ENCODE measurements around the gene ADAM12.

ADAM12 gene

GRCh38 chr10:126041804-126042231, 346.5 kb downstream of the ADAM12 start:
- TF ChIP-seq CTCF (IDR thresholded peaks at IDR 0.05; ENCODE audit: low read depth, low read length, missing control alignments) = no peak
- DNase-seq (ENCODE audit: extremely low read depth, low read depth) = no peak
- H3K4me3 ChIP-seq (replicated peaks; ENCODE audit: low read depth, low read length) = no peak overlapping the region

GRCh38 chr10:126041117-126041516, 347.2 kb downstream of the ADAM12 start:
- DNase-seq (ENCODE audit: extremely low read depth, low read depth) = no peak
- no peak for TF ChIP-seq CTCF (IDR thresholded peaks at IDR 0.05; ENCODE audit: low read depth, low read length, missing control alignments)
- no peak overlapping the region for H3K4me3 ChIP-seq (replicated peaks; ENCODE audit: low read depth, low read length)

- no peak for DNase-seq (ENCODE audit: extremely low read depth, low read depth)
- TF ChIP-seq CTCF (IDR thresholded peaks at IDR 0.05; ENCODE audit: low read depth, low read length, missing control alignments) = no peak
- H3K4me3 ChIP-seq (replicated peaks; ENCODE audit: low read depth, low read length) = no peak overlapping the region
Observed at GRCh38 chr10:126037946-126038345, 350.3 kb downstream of the ADAM12 start.

GRCh38 chr10:126036515-126036914, 351.8 kb downstream of the ADAM12 start:
- H3K4me3 ChIP-seq (replicated peaks; ENCODE audit: low read depth, low read length) = no peak overlapping the region
- no peak for TF ChIP-seq CTCF (IDR thresholded peaks at IDR 0.05; ENCODE audit: low read depth, low read length, missing control alignments)
- no peak for DNase-seq (ENCODE audit: extremely low read depth, low read depth)

GRCh38 chr10:126034586-126034985, 353.7 kb downstream of the ADAM12 start:
- TF ChIP-seq CTCF (IDR thresholded peaks at IDR 0.05; ENCODE audit: low read depth, low read length, missing control alignments) = no peak
- no peak overlapping the region for H3K4me3 ChIP-seq (replicated peaks; ENCODE audit: low read depth, low read length)
- DNase-seq (ENCODE audit: extremely low read depth, low read depth) = no peak

GRCh38 chr10:126029999-126030398, 358.3 kb downstream of the ADAM12 start:
- TF ChIP-seq CTCF (IDR thresholded peaks at IDR 0.05; ENCODE audit: low read depth, low read length, missing control alignments) = no peak
- DNase-seq (ENCODE audit: extremely low read depth, low read depth) = no peak
- no peak overlapping the region for H3K4me3 ChIP-seq (replicated peaks; ENCODE audit: low read depth, low read length)

- TF ChIP-seq CTCF (IDR thresholded peaks at IDR 0.05; ENCODE audit: low read depth, low read length, missing control alignments) = no peak
- no peak for DNase-seq (ENCODE audit: extremely low read depth, low read depth)
- no peak overlapping the region for H3K4me3 ChIP-seq (replicated peaks; ENCODE audit: low read depth, low read length)
Observed at GRCh38 chr10:126027692-126028091, 360.6 kb downstream of the ADAM12 start.
